Dermis microvascular lymphatic vessel endothelial cell (primary cell): ENCODE measurements around the gene KXD1. TPM values are rescaled to one million over a fixed set of nuclear protein-coding genes. Genes with fewer than 3 reads are reported as not detected.
"Not testable (repeated sequence)": the region's sequence is repeated elsewhere in the genome, so short reads cannot be mapped to it uniquely, and the experiment has no call there.

Experiments used
- DNase-seq, 2 donors: peaks; one replicate each; pipeline versions ENCODE4 v3.0.0 to v3.0.0-alpha.2; 2010; ENCODE audit warnings: low read depth in 2 of 2
- total RNA-seq: library from RNA; depleted of rRNA; stranded (reverse); fragments of >200 nt; gene quantifications from 2 replicates; pipeline ENCODE4 v1.2.1, GENCODE V29; 2014

KXD1 gene
- total RNA-seq, 1 donor from 2014 or later, result 54.6 TPM

DNA sequence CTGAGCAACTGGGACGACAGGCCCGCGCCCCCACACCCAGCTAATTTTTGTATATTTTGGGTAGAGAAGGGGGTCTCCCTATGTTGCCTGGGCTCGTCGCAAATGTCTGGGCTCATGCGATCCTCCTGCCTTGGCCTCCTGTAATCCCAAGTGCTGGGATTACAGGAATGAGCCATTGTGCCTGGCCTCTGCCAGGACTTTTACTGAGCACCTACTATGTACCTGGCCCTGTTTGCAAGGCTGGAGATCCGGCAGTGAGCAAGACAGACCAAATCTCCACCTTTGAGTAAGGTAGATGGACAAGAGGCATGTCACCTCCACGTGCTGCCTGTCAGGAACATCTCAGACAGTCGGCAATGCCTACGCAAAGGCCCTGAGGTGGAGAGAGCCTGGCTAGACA lies 21.2 kb upstream of the KXD1 start:
- no peak for DNase-seq

DNA sequence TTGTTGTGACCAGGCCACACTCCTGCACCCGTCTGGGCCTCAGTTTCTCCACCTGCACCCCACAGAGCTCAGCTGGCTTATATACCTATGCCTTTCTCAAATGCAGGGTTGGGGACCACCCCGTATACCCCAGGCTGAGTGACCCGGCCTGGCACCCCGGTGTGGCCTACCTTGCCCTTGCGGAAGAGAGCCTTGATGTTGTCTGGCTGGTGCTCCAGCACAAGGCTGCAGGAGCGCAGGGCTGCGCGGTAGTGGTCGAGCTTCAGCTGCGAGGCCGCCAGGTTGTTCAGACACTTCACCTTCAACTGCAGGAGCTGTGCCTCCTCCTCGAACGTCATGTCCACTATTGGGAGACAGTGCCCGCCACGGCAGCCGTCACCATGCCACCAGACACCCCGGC lies 20.2 kb upstream of the KXD1 start:
- DNase-seq, result no peak

DNA sequence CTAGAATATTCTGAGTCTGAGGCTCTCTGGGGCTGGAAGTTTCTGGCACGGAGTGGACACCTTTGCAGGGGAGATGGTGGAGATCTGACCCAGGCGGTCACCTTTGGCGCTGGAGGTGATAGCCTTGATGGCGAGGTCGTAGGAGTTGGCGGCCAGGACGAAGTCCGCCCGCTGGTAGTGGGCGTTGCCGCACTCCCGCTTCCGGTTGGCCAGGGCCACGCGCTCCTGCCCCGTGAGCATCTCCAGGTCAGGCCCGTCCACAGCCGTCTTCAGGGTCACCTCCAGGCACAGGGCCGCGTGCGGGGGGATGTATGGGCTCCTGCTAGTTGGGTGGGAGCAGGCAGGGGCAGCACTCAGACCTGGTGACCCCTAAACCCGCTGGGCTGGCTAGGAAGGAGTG lies 19.6 kb upstream of the KXD1 start:
- no peak for DNase-seq

DNA sequence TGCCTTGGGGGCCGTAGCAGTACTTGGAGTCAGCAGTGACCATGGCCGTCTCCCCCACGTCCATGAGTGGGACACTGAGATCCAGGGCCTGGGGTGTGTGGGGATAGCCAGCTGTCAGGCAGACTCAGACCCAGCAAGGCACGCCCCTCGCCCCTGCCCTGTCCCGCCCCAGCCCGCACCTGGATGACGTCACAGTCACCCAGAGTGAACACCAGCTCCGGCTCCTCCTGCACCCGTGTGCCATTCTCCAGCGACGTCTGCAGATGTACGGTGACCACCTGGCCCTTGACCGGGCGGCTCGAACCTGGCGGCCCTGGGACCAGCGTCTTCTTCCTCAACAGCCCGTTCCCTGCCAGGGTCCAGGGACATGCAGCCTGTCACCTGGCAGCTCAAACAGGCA lies 18.3 kb upstream of the KXD1 start:
- DNase-seq, result no peak

DNA sequence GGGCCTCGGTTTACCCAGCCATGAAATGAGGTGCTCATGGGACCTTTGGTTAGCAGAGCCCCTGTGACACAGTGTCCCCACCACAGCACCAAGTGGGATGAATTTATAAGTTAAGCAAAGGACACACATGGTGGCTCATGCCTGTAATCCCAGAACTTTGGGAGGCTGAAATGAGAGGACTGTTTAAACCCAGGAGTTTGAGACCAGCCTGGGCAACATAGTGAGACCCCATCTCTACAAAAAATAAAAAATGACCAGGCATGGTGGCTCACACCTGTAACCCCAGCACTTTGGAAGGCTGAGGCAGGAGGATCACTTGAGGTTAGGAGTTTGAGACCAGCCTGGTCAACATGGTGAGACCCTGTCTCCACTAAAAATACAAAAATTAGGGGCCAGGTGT lies 17.5 kb upstream of the KXD1 start:
- DNase-seq, result not testable (repeated sequence)

DNA sequence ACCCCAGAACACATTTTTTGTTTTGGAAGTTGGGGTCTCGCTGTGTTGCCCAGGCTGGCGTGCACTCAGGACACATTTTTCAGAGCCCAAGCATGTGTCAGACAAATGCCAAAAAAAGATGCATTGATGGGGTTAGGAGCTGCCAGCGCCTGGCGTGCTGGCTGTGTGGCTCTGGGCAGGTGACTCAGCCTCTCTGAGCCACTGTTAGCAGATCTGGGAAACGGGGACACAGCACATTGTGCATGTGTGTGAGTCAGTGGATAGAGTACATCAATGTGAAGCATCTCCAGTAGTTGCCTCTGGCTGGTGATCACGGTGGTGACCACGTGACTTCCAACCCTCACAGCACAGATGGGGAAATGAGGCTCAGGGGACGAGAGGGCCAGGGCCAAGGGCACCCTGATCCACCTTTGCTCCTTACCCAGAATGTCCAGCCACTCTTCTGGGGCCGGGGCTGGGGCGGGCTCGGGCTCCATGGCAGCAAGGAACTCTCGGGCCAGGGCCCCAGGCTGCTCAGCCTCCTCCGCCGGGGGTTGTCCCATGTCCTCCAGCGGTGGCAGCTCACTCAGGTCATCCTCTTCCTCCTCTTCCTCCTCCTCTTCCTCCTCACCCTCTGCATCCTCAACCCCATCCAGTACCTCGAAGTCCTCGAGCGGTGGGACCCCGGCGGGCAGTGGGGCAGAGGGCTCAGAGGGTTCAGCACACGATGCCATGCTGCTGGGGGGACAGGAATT lies 16.2 kb upstream of the KXD1 start:
- DNase-seq, result no peak

DNA sequence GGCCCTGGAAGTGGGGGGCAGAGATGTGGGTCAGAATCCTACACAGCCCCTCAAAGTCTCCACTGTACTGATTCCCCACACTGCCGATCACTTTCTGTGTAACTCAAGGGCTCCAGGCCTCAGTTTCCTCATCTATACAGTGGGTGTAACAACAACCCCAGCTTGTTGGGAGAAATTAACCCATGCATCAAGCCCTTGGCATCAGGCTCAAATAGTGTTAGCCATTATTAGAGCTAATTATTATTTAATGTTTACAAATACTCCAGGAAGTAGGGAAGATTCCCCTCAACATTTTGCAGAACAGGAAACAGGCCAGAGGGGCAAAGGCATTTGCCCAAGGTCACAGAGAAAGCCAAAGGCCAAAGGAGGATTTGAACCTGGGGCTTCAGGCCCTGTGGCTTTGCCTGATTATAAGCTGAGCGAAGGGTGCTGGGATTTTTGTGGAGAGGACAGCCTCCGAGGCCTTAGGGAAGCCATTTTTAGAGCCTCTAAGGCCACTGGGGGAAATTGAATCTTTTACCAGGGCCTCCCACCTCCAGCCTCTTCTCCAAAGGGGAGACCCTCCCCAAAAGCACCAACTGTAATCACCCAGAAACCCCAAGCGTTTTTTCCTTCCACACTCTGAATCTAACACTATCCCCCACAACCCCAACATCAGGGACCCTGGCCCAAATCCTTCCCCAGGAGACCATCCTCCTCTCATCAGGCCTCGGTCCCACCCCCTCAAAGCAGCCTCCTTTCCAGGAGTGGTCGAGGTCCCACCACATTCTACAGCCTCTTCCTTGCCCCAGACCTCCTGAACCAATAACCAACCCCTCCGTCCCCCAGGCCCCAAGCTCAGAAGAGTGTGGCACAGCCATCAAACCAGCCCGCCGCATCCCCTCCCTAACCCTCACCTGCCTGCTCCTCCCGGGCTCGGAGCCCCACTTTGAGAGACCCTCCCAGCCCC lies 15.4 kb upstream of the KXD1 start:
- DNase-seq, result no peak

DNA sequence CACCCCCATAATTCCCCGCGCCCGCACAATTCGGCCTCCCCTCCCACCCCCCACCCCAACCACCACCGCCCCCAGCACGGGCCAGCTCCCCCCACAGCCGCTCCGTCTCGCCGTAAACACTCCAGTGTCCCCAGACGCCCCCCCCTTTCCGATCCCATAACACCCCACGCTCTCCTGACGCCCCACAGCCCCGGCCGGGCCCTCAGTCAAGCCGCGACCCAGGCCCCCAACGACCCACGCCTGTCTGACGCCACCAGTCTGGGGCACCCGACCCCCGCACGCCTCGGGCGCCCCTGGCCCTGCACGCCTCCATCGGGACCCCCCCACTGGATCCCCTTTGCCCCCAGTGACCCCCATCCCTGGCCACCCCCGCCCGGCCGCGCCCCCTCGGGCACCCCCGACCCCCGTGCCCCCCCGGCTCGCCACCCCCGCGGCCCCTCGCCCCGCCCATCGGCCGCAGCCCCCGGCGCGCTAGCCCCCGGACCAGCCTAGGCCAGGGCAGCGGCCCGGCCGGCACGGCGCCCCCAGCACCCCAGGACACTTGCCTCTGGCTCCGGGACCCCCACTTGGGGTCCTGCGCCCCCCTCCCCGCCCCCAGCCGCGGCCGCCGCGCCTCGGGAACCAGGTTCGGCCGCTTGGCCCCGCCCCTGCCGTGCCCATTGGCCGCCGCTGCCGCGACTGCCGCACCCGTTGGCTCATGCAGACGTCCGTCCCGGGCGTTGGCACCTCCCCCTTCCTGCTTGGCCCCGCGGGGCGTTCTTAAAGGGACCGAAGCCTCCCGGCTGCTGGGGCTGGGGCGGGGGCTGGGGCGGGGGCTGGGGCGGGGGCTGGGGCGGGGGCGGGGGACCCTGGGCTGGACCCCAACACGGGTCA lies 14.5 kb upstream of the KXD1 start, which contains the start of gene FKBP8:
TSS of gene FKBP8 (minus strand) at position 633 of the 873 bp plus-strand sequence. CDS start 1,603 bp downstream, outside the sequence.
- peak; percentile 69 to 89 for DNase-seq

DNA sequence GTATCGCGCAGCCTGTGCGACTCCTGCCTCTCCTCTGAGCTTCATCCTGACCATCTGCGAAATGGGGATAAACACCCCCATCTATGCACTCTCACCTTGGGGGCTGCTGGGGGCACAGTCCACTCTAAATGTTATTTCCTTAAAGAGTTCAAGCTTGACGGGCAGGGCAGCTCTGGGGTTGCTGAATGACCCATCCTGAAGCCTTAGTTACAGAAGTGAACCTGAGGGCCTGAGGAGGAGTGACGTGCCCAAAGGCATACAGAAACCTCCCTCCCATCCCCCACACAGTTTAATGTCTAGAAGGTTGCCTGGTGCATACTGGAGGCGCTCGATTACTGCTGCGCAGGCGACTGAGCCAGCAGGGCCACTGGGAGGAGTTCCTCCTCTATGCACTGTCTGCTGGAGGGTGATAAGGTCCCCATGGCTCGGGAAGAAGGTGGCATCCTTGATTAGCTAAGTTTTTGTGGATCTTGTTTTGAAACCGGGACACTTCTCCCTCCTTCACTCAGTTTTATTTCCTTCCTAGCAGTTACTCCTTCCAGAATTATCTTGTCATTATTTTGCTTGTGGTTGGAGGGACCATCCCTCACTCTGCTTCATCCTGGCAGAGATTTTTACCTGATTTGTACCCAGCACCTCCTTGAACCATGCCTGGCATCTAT lies 13.7 kb upstream of the KXD1 start:
- DNase-seq, result peak in 1 of 2 donors; percentile 34

DNA sequence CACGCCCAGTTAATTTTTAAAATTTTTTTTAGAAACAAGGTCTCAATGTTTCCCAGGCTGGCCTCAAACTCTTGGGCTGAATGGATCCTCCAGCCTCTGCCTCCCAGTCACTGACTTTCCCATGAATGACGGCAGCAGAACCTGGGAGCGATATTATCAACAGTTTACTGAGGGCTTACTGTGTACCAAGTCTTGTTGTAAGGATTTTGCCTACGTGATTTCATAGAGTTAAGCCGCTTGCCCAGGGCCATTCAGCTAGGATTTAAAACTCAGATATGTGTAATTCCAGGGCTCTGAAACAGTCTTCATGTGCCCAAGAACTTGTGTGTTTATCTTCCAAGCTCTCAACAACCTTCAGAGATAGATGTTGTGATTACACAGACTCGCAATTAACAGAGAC lies 6.0 kb upstream of the KXD1 start:
- DNase-seq, result no peak

DNA sequence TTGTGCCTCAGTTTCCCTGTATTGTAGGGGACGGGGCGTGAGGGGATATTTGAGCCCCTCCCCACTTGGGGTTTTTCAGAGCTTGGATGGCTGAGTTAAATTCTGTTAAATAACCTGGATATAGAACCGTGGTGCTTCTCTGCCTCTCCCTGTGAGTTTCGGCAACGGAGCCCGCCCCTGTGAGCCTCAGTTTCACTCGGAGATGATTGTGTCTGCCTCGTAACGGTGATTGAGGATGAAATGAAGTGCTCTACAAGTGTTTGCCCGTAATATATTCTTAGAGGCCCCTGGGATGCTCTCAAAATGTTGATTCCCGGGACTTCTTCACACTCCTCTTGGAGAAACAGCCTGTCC lies 509 bp downstream of the KXD1 start:
- no peak for DNase-seq

DNA sequence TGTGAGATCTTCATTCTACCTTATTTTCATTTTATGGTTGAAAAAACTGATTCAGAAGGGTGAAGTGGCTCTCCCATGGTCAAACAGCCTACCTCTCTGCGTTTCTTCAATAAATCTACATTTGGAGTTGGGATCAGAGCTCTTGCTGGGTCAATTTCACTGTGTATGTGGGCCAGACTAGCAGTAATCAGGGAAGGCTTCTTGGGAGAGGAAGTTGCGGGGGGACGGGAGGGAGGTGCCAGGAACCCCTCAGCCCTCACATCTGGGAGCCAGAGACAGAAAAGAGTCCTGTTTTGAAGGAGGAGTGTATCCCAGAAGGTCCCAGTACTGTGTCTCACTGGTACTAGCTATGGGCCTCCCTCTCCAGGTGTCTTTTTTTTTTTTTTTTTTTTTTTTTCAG lies 934 bp downstream of the KXD1 start:
- no peak for DNase-seq

DNA sequence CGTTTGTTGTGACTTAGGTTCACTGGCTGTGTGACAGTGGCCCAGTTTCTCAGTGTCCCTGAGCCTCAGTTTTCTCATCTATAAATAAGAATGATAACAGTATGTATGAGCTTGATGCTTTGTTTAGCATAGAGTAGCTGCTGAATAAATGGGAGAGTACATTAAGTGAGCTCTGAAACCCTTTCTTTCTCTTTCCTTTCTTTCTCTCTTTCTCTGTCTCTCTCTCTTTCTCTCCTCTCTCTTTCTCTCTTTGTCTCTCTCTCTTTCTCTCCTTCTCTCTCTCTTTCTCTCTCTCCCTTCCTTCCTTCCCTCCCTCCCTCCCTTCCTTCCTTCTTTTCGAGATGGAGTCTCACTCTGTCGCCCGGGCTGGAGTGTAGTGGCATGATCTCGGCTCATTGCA lies 2.0 kb downstream of the KXD1 start:
- no peak for DNase-seq

DNA sequence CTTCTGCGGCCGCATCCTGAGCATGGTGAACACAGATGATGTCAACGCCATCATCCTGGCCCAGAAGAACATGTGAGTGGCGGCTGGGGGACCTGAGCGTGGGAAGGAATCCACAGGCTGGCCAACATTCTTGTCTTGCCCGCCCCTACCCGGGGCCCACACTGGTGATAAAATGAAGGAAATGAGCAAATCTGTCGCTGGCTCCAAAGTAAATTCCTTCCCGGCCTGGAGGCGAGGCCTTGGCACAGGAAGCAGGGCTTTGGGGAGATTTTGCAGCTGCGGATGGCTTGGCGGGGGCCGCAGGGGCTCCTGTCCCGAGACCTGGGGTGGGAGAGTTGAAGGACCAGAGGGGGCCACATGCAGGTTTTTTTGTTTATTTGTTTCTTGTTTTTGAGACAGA lies 4.4 kb downstream of the KXD1 start:
- DNase-seq, result peak in 1 of 2 donors; percentile 84

DNA sequence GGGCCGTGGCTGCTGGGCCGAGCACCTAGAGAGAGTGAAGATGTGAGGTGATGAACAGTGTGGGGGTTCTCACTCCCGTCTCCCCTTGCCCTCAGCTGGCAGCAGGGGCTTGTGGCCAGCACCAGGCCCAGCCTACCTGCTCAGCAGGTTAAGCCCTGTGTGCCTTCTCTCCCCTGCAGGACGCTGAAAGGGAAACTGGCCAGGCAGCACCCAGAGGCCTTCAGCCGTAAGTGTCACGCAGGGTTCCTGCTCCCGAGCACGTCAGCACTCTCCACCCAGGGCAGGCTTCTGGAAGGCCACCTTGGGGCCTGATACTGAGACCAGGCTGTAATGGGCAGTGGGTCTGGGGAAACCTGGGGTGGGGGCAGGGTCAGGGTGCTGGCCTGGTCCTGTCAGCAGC lies 9.3 kb downstream of the KXD1 start:
- no peak for DNase-seq

DNA sequence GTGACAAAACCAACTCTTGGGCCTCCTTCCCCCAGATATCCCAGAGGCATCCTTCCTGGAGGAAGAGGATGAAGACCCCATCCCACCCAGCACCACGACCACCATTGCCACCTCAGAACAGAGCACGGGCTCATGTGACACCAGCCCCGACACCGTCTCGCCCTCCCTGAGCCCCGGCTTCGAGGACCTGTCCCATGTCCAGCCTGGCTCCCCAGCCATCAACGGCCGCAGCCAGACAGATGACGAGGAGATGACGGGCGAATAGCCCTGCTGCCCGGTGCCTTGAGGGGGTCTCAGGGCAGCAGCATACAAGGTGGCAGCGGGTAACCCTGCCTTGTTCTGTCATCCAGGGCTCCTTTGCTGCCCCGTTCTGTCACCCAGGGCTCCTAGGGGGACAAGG lies 10.7 kb downstream of the KXD1 start:
- DNase-seq, result no peak

DNA sequence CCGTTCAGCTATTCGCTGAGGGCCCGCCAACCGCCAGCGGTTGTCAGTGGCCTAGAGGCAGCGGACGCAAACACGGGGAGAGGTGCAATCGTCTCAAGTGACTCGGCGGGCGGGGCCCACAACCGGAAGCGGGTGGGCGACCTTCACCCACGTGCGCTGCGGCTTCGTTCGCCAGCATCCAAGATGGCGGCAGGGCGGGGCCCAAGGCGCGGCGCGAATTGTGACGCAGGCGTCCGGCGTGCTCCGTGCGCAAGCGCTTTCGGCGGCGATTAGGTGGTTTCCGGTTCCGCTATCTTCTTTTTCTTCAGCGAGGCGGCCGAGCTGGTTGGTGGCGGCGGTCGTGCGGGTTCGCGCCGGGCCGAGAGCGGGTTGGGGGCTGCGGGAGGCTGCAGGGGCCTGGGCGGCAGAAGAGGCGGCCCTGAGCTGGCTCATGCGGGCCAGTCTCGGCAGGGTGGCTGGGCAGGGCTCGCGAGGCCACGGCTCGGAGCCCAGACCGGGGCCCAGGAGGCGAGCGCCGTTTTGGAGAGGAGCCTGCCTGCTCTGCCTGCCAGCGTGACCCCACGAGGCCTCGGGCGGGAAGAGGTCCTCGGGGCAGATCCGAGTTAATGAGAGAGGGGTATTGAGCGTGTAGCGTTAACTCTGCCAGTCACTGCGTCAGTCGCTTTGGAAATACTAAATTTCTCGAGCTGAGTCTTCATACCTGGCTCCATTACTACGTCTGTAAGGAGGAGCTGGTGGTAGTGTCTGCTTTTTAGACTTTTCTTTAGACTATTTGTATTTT lies 14.1 kb downstream of the KXD1 start, which contains the start of gene UBA52:
TSS of gene UBA52 (plus strand) at position 294 of the 781 bp plus-strand sequence. CDS start 1,444 bp downstream, outside the sequence.
- peak; percentile 88 to 98 for DNase-seq

DNA sequence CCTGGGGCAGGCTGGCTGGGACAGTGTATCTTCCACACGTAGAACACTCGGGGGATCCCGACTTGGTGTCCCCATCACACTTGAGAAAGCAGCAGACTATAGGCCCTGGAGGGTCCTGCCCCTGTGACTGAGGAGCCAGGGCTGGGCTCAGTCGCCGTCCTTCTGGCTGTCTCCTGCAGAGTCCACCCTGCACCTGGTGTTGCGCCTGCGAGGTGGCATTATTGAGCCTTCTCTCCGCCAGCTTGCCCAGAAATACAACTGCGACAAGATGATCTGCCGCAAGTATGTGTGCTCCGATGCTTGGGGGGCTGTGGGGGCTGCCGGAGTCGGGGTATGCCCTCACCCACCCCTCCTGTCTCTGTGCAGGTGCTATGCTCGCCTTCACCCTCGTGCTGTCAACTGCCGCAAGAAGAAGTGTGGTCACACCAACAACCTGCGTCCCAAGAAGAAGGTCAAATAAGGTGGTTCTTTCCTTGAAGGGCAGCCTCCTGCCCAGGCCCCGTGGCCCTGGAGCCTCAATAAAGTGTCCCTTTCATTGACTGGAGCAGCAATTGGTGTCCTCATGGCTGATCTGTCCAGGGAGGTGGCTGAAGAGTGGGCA lies 17.1 kb downstream of the KXD1 start:
- DNase-seq, result no peak

DNA sequence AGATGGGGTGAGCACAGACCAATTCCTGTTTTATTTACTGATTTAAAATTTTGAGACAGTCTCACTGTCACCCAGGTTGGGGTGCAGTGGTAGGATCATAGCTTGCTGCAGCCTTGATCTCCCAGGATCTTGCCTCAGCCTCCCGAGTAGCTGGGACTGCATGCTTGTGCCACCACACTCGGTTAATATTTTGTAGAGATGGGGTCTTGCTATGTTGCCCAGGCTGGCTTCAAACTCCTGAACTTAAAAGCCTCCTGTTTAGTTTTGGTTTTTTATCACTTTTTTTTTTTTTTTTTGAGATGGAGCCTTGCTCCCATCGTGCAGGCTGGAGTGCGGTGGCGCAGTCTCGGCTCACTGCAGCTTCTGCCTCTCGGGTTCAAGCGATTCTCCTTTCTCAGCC lies 18.7 kb downstream of the KXD1 start:
- DNase-seq, result no peak

DNA sequence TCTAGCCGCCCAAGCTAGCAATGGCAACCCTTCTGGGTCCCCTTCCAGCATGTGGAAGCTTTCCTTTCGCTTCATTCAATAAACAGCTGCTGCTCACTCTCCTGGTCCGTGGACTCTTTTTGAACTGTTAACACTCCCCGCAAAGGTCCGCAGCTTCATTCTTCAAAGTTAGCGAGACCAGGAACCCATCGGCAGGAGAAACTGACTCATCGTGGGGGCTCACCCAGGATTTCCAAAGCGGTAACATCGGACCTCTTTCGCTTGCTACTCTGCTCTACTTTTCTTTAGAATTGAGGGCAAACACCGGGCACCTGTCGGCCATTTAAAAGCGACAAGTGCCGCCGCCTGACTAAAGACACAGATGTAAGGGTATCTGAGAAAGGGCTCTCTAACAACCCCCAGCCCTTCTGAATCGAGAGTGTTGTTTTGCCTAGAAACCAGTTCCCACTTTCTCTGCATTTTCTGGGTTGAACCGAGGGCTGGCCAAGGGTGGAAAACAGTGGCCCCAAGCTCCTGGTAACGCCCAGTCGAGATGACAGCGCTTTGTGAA lies 19.8 kb downstream of the KXD1 start:
- no peak for DNase-seq
